ENCODE data around the gene KCNT2. TPM values are rescaled to one million over a fixed set of nuclear protein-coding genes. Genes with fewer than 3 reads are reported as not detected.

The KCNT2 gene
- total RNA-seq, 6 experiments from 2014 or later: 0.23 to 1.4 (median 0.32) TPM

GRCh38 chr1:196442366-196442765 is 165.9 kb downstream of the KCNT2 start:
- Mint-ChIP-seq H3K4me3 (no peak overlapping the region), H3K36me3 (ENCODE audit: low read depth) (no peaks in the 10 kb centered on the region), H3K27ac (no peak overlapping the region), H3K9me3 (no peaks in the 10 kb centered on the region), H3K27me3 (ENCODE audit: insufficient read depth) (no peaks in the 10 kb centered on the region), H3K4me1 (ENCODE audit: low read depth) (no peaks in the 10 kb centered on the region)
- DNase-seq: no peak
- TF ChIP-seq, protein P1, sequence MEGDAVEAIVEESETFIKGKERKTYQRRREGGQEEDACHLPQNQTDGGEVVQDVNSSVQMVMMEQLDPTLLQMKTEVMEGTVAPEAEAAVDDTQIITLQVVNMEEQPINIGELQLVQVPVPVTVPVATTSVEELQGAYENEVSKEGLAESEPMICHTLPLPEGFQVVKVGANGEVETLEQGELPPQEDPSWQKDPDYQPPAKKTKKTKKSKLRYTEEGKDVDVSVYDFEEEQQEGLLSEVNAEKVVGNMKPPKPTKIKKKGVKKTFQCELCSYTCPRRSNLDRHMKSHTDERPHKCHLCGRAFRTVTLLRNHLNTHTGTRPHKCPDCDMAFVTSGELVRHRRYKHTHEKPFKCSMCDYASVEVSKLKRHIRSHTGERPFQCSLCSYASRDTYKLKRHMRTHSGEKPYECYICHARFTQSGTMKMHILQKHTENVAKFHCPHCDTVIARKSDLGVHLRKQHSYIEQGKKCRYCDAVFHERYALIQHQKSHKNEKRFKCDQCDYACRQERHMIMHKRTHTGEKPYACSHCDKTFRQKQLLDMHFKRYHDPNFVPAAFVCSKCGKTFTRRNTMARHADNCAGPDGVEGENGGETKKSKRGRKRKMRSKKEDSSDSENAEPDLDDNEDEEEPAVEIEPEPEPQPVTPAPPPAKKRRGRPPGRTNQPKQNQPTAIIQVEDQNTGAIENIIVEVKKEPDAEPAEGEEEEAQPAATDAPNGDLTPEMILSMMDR (IDR thresholded peaks at IDR 0.05): no peak

DNA sequence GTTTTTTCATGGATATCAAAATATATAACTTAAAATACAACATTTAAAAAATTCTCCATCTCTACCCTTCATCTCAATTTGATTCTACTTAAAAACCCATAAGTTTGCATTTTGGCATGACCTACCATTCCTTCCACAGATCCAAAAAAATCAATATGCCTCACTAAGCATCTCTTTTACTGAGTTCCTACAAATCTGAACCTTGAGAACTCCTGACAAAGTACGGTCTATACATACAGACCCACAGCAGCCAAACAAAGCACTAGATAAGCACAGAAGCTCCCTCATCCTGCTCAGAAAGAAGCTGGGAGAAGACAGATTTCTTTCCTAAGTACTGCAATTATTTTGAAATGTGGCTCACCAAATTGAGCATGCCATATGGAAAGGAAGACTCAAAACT is 167.5 kb downstream of the KCNT2 start:
- Mint-ChIP-seq H3K4me1 (ENCODE audit: low read depth) (no peaks in the 10 kb centered on the region), H3K9me3 (no peaks in the 10 kb centered on the region), H3K4me3 (no peak overlapping the region), H3K27ac (no peak overlapping the region), H3K27me3 (ENCODE audit: insufficient read depth) (no peaks in the 10 kb centered on the region), H3K36me3 (ENCODE audit: low read depth) (no peaks in the 10 kb centered on the region)
- no peak for DNase-seq
- TF ChIP-seq, protein P1 (IDR thresholded peaks at IDR 0.05): no peak

GRCh38 chr1:196438329-196438728 is 169.9 kb downstream of the KCNT2 start:
- Mint-ChIP-seq H3K27ac (no peak overlapping the region), H3K36me3 (ENCODE audit: low read depth) (no peaks in the 10 kb centered on the region), H3K4me1 (ENCODE audit: low read depth) (no peaks in the 10 kb centered on the region), H3K4me3 (no peak overlapping the region), H3K27me3 (ENCODE audit: insufficient read depth) (no peaks in the 10 kb centered on the region), H3K9me3 (no peaks in the 10 kb centered on the region)
- TF ChIP-seq, protein P1 (IDR thresholded peaks at IDR 0.05): no peak
- DNase-seq: no peak

GRCh38 chr1:196437671-196438070 is 170.6 kb downstream of the KCNT2 start:
- H3K4me3 Mint-ChIP-seq: no peak overlapping the region
- TF ChIP-seq, protein P1 (IDR thresholded peaks at IDR 0.05): no peak
- no peaks in the 10 kb centered on the region for H3K4me1 Mint-ChIP-seq (ENCODE audit: low read depth)
- DNase-seq: no peak
- H3K27ac Mint-ChIP-seq: no peak overlapping the region
- no peaks in the 10 kb centered on the region for H3K9me3 Mint-ChIP-seq
- no peaks in the 10 kb centered on the region for H3K36me3 Mint-ChIP-seq (ENCODE audit: low read depth)
- H3K27me3 Mint-ChIP-seq (ENCODE audit: insufficient read depth): no peaks in the 10 kb centered on the region

DNA sequence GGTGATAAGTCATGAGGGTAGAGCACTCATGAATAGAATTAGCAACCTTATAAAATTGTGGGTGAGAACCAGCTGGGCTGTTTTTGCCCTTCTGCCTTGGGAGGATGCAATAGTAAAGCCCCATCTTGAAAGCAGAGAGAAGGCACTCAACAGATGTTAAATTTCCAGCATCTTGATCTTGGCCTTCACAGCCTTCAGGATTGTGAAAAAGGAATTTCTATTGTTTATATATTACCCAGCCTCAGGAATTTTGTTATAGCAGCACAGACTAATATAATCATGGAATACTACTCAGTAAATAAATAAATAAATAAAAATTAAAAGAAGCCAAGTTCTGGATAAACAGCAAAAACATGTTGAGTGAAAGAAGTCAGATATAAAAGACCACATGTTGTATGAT is 175.2 kb downstream of the KCNT2 start:
- no peaks in the 10 kb centered on the region for H3K9me3 Mint-ChIP-seq
- H3K27ac Mint-ChIP-seq: no peak overlapping the region

More for the DNA sequence above, 175.2 kb downstream of the KCNT2 start:
- Mint-ChIP-seq H3K36me3 (ENCODE audit: low read depth) (no peaks in the 10 kb centered on the region), H3K4me3 (no peak overlapping the region), H3K4me1 (ENCODE audit: low read depth) (no peaks in the 10 kb centered on the region), H3K27me3 (ENCODE audit: insufficient read depth) (no peaks in the 10 kb centered on the region)
- DNase-seq: no peak
- TF ChIP-seq, protein P1 (IDR thresholded peaks at IDR 0.05): no peak
